H9 (cell line): ENCODE measurements around the gene ARHGEF17. TPM values are rescaled to one million over a fixed set of nuclear protein-coding genes. Genes with fewer than 3 reads are reported as not detected.
A peak's percentile ranks its signal among the peaks of the same experiment; 100 is the strongest.

ENCODE experiments used
- DNase-seq: peaks from one replicate; pipeline ENCODE4 v3.0.0-alpha.2; 2017
- H2AFZ ChIP-seq: one replicate; pipeline ENCODE4 v1.6.1; 2013; ENCODE audit warnings: mild to moderate bottlenecking, low read length, control low read depth, moderate library complexity
- H2AK5ac ChIP-seq: 2 replicates; pipeline ENCODE4 v1.6.1; 2013; ENCODE audit warnings: low read length, control low read depth, mixed read lengths; ENCODE audit not compliant: insufficient read length
- H2BK120ac ChIP-seq: one replicate; pipeline ENCODE4 v1.6.1; 2013; ENCODE audit warnings: low read depth, mild to moderate bottlenecking, low read length, control low read depth, inconsistent platforms; ENCODE audit not compliant: poor library complexity, severe bottlenecking
- H2BK12ac ChIP-seq: 2 replicates; pipeline ENCODE4 v1.6.1; 2013; ENCODE audit warnings: low read length, control low read depth, mixed read lengths, low read depth; ENCODE audit not compliant: insufficient read length
- H2BK15ac ChIP-seq: 2 replicates; pipeline ENCODE4 v1.6.1; 2013; ENCODE audit warnings: low read depth, low read length, control low read depth
- H2BK20ac ChIP-seq: one replicate; pipeline ENCODE4 v1.6.1; 2013; ENCODE audit warnings: low read depth, mild to moderate bottlenecking, low read length, control low read depth, inconsistent platforms; ENCODE audit not compliant: poor library complexity, severe bottlenecking
- H2BK5ac ChIP-seq: 2 replicates; pipeline ENCODE4 v1.6.1; 2013; ENCODE audit warnings: low read length, control low read depth, mixed read lengths; ENCODE audit not compliant: insufficient read length
- H3K14ac ChIP-seq: 2 replicates; pipeline ENCODE4 v1.6.1; 2013; ENCODE audit warnings: low read length, control low read depth; ENCODE audit not compliant: insufficient read depth
- H3K18ac ChIP-seq: 2 replicates; pipeline ENCODE4 v1.6.1; 2013; ENCODE audit warnings: low read depth, mild to moderate bottlenecking, mixed read lengths, low read length, control low read depth; ENCODE audit not compliant: insufficient read length
- H3K23ac ChIP-seq: 2 replicates; pipeline ENCODE4 v1.6.1; 2013; ENCODE audit warnings: low read length, control low read depth, mixed read lengths, low read depth; ENCODE audit not compliant: insufficient read length
- H3K23me2 ChIP-seq: 2 replicates; pipeline ENCODE4 v1.6.1; 2013; ENCODE audit warnings: low read depth, mild to moderate bottlenecking, mixed read lengths, low read length, control low read depth; ENCODE audit not compliant: insufficient read length, poor library complexity, severe bottlenecking
- H3K27ac ChIP-seq: 2 replicates; pipeline ENCODE4 v1.5.1; 2013; ENCODE audit warnings: low read length, control low read depth, mixed read lengths, low read depth; ENCODE audit not compliant: insufficient read length
- H3K27me3 ChIP-seq: 2 replicates; pipeline ENCODE4 v1.6.1; 2013; ENCODE audit warnings: low read length, control low read depth, inconsistent platforms; ENCODE audit not compliant: insufficient read depth
- H3K4ac ChIP-seq: 2 replicates; pipeline ENCODE4 v1.6.1; 2013; ENCODE audit warnings: low read depth, mild to moderate bottlenecking, control low read depth, inconsistent platforms, low read length, moderate library complexity
- H3K4me1 ChIP-seq: 2 replicates; pipeline ENCODE4 v1.6.1; 2013; ENCODE audit warnings: low read length, control low read depth, inconsistent platforms; ENCODE audit not compliant: insufficient read depth
- H3K4me2 ChIP-seq: 2 replicates; pipeline ENCODE4 v1.6.1; 2013; ENCODE audit warnings: low read length, control low read depth, mixed read lengths; ENCODE audit not compliant: insufficient read length, insufficient read depth
- H3K56ac ChIP-seq: 2 replicates; pipeline ENCODE4 v1.6.1; 2013; ENCODE audit warnings: low read depth, mild to moderate bottlenecking, mixed read lengths, low read length, control low read depth; ENCODE audit not compliant: insufficient read length
- H3K79me1 ChIP-seq: 2 replicates; pipeline ENCODE4 v1.6.1; 2013; ENCODE audit warnings: low read depth, mild to moderate bottlenecking, moderate library complexity, low read length, control low read depth, inconsistent platforms; ENCODE audit not compliant: insufficient read depth, poor library complexity, severe bottlenecking
- H3K79me2 ChIP-seq: 2 replicates; pipeline ENCODE4 v1.6.1; 2013; ENCODE audit warnings: low read length, control low read depth, inconsistent platforms; ENCODE audit not compliant: insufficient read depth
- H3K9ac ChIP-seq: 2 replicates; pipeline ENCODE4 v1.6.1; 2013; ENCODE audit warnings: low read length, control low read depth, mixed read lengths; ENCODE audit not compliant: insufficient read length; ENCODE audit errors: extremely low read depth
- H3K9me3 ChIP-seq: one replicate; pipeline ENCODE4 v1.6.1; 2013; ENCODE audit warnings: low read depth, low read length, inconsistent platforms; ENCODE audit not compliant: control insufficient read depth
- H3T11ph ChIP-seq: one replicate; pipeline ENCODE4 v1.6.1; 2013; ENCODE audit warnings: mild to moderate bottlenecking, low read length, control low read depth, inconsistent platforms
- H4K20me1 ChIP-seq: one replicate; pipeline ENCODE4 v1.6.1; 2013; ENCODE audit not compliant: control insufficient read depth, insufficient read length, insufficient read depth
- H4K5ac ChIP-seq: 2 replicates; pipeline ENCODE4 v1.6.1; 2013; ENCODE audit warnings: low read depth, mild to moderate bottlenecking, mixed read lengths, low read length, control low read depth; ENCODE audit not compliant: insufficient read length
- H4K8ac ChIP-seq: replicated peaks from 2 replicates; pipeline ENCODE4 v1.6.1; 2013; ENCODE audit warnings: low read length, control low read depth, mixed read lengths, low read depth; ENCODE audit not compliant: insufficient read length
- H4K91ac ChIP-seq: 2 replicates; pipeline ENCODE4 v1.6.1; 2013; ENCODE audit warnings: low read depth, mild to moderate bottlenecking, moderate library complexity, mixed read lengths, low read length, control low read depth; ENCODE audit not compliant: insufficient read length
- H3K27ac Mint-ChIP-seq, 3 experiments: 2 replicates in 2 of 3; 3 replicates in 1 of 3; pipeline ENCODE4 v1.8.0; 2020 to 2021; ENCODE audit warnings: mixed read lengths in 3 of 3, mild to moderate bottlenecking in 1 of 3, moderate library complexity in 1 of 3
- H3K27me3 Mint-ChIP-seq: 2 replicates; pipeline ENCODE4 v1.8.0; 2021; ENCODE audit warnings: low read depth, mild to moderate bottlenecking, moderate library complexity, mixed read lengths
- H3K36me3 Mint-ChIP-seq, 3 experiments: 2 replicates in 2 of 3; 3 replicates in 1 of 3; pipeline ENCODE4 v1.8.0; 2020 to 2021; ENCODE audit warnings: low read depth in 3 of 3, mixed read lengths in 3 of 3; ENCODE audit not compliant: insufficient read depth in 1 of 3
- H3K4me1 Mint-ChIP-seq, 2 experiments: 2 replicates each; pipeline ENCODE4 v1.8.0; 2020; ENCODE audit warnings: mixed read lengths in 2 of 2
- H3K4me3 Mint-ChIP-seq, 2 experiments: 2 replicates in 1 of 2; 3 replicates in 1 of 2; pipeline ENCODE4 v1.8.0; 2020 to 2021; ENCODE audit warnings: mild to moderate bottlenecking in 2 of 2, mixed read lengths in 2 of 2, moderate library complexity in 1 of 2
- H3K9me3 Mint-ChIP-seq, 2 experiments: 2 replicates in 1 of 2; 3 replicates in 1 of 2; pipeline ENCODE4 v1.8.0; 2020; ENCODE audit warnings: mild to moderate bottlenecking in 2 of 2, mixed read lengths in 2 of 2, moderate library complexity in 1 of 2
- CTCF ChIP-seq: fragments of 200-600 bp; sonication (generic); conservative IDR thresholded peaks from 3 replicates; pipeline ENCODE4 v1.8.0; 2021; ENCODE audit warnings: antibody characterized with exemption, mild to moderate bottlenecking
- WGBS: extraction: QIAGEN DNeasy Blood & Tissue Kit; methylation state at CpG from one replicate; pipeline ENCODE4 v1.1.7; 2013; ENCODE audit warnings: missing lambda C conversion rate, low lambda C conversion rate, mixed read lengths; ENCODE audit not compliant: insufficient read length; ENCODE audit errors: extremely low coverage; 5-methylcytosine and 5-hydroxymethylcytosine counted together
- total RNA-seq: library from RNA; stranded (reverse); gene quantifications from 2 replicates; pipeline ENCODE4 v1.2.1, GENCODE V29; 2021

ARHGEF17 gene
- total RNA-seq, 1 experiment from 2014 or later: 7.4 TPM

GRCh38 chr11:73288873-73289707, 19.0 kb upstream of the ARHGEF17 start:
- Histone ChIP-seq H3K79me1 (no peaks in the 10 kb centered on the region), H2AK5ac (no peak overlapping the region), H3K27ac (no peak overlapping the region), H3K14ac (no peak overlapping the region; the same call in 1 of the 2 replicates), H3T11ph (no peak overlapping the region), H2BK12ac (no peak overlapping the region), H4K5ac (no peak overlapping the region), H2AFZ (no peak overlapping the region), H3K9ac (no peak overlapping the region), H3K23ac (no peak overlapping the region), H3K18ac (no peak overlapping the region), H2BK15ac (no peak overlapping the region), H3K56ac (no peak overlapping the region), H4K91ac (no peak overlapping the region), H3K4ac (no peak overlapping the region), H3K4me2 (no peak overlapping the region), H3K23me2 (no peaks in the 10 kb centered on the region), H3K4me1 (no peaks in the 10 kb centered on the region), H2BK5ac (no peak overlapping the region), H2BK120ac (no peak overlapping the region), H3K79me2 (no peaks in the 10 kb centered on the region), H4K20me1 (no peaks in the 10 kb centered on the region), H3K27me3 (no peaks in the 10 kb centered on the region; the same call in 1 of the 2 replicates), H3K9me3 (no peaks in the 10 kb centered on the region), H4K8ac (no peak overlapping the region), H2BK20ac (no peak overlapping the region)
- peak overlapping the region; percentile 3 to 24; a peak in 2 of 5 replicates for H3K4me3 Mint-ChIP-seq
- DNase-seq: peak; percentile 81
- TF ChIP-seq CTCF: peak; percentile 97
- H3K4me1 Mint-ChIP-seq: peaks cover 9 to 14% of the 10 kb centered on the region in 2 experiments
- H3K27me3 Mint-ChIP-seq: peaks cover 53% of the 10 kb centered on the region
- H3K36me3 Mint-ChIP-seq: no peaks in the 10 kb centered on the region
- no CpG with 5 or more reads among the region's 17 CpGs for WGBS
- H3K27ac Mint-ChIP-seq: no peak overlapping the region
- no peaks in the 10 kb centered on the region for H3K9me3 Mint-ChIP-seq
